ENCODE measurements around the gene TXNL1.

TXNL1 gene

DNA sequence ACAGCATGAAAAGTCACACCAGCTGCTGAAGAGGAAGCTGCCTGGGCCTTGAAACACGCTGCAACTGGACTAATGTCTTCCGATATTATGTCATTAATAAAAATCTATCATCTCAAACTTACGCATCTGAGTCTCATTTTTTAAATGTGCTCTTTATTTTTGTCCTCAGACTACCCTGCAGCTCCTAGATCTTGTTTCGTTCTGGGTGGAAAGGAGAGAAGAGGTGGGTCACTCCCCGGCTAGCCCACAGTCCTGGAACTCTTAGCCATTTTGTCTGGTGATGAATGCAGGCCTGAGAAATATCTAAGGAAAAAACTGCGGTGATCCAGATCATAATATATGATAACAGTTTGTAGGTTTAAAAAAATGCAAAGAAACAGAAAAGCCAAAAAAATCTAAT lies 73.3 kb downstream of the TXNL1 start:
- Histone ChIP-seq H4K91ac (ENCODE audit: low read depth, low read length, poor library complexity) (no peak overlapping the region), H3K27me3 (ENCODE audit: control insufficient read depth in 3 of 3, insufficient read depth in 3 of 3, low read depth in 1 of 3, low read length in 3 of 3) (no peaks in the 10 kb centered on the region), H3K14ac (ENCODE audit: low read length) (no peak overlapping the region), H2AFZ (ENCODE audit: low read length) (peak overlapping the region; percentile 78), H2BK15ac (ENCODE audit: low read length) (no peak overlapping the region), H3K27ac (replicated peaks; ENCODE audit: low read length) (no peak overlapping the region), H2BK5ac (ENCODE audit: low read length) (no peak overlapping the region), H3K4ac (ENCODE audit: low read length) (no peak overlapping the region), H3K36me3 (replicated peaks in 1 of 2; ENCODE audit: control insufficient read depth in 2 of 2, insufficient read depth in 2 of 2, low read length in 2 of 2) (no peaks in the 10 kb centered on the region), H3K18ac (ENCODE audit: low read length) (no peak overlapping the region), H3K9me3 (replicated peaks in 1 of 2; ENCODE audit: control insufficient read depth in 2 of 2, insufficient read depth in 1 of 2, low read depth in 1 of 2, low read length in 2 of 2) (no peaks in the 10 kb centered on the region), H3K4me2 (ENCODE audit: insufficient read depth, low read length, poor library complexity, severe bottlenecking) (no peak overlapping the region), H3K4me3 (ENCODE audit: low read length in 2 of 2) (no peak overlapping the region), H2BK12ac (ENCODE audit: low read length) (no peak overlapping the region), H3K23ac (ENCODE audit: low read depth, low read length, poor library complexity) (no peak overlapping the region), H3K4me1 (ENCODE audit: control insufficient read depth in 2 of 2, insufficient read depth in 1 of 2, low read depth in 1 of 2, low read length in 2 of 2) (peaks cover 3 to 8% of the 10 kb centered on the region in 2 donors), H2AK5ac (ENCODE audit: low read depth, low read length) (no peak overlapping the region), H3K9ac (ENCODE audit: low read depth, low read length, poor library complexity) (no peak overlapping the region), H4K8ac (ENCODE audit: low read depth, low read length) (no peak overlapping the region), H2BK120ac (ENCODE audit: low read depth, low read length) (no peak overlapping the region), H3K79me1 (ENCODE audit: low read depth, low read length) (no peaks in the 10 kb centered on the region)
- DNase-seq (ENCODE audit: low spot score): no peak
- WGBS, 2 donors (ENCODE audit: extremely low coverage in 2 of 2, insufficient read length in 2 of 2, insufficient replicate concordance in 1 of 2): no CpG with 5 or more reads among the region's 6 CpGs

DNA sequence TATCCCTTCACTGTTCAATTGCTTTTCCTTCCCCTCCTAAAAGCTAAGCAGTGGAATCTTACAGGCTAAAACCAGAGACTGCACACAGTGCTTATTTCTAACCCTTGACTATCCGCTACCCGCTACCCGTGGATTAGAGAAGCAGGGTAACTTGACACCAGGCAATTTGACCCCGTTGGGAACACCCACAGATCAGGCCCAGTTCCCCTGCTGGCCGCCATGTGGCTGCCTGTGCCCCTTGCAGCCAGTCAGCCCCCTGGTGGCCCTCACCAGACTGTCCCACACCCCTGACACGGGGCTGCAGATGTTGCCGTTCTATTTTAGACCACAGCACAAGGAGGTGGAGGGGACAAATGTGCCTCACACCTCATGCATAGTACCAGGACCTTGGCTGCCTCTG lies 74.8 kb downstream of the TXNL1 start:
- Histone ChIP-seq H3K79me1 (ENCODE audit: low read depth, low read length) (no peaks in the 10 kb centered on the region), H3K9ac (ENCODE audit: low read depth, low read length, poor library complexity) (no peak overlapping the region), H2BK5ac (ENCODE audit: low read length) (no peak overlapping the region), H3K27ac (replicated peaks; ENCODE audit: low read length) (peak overlapping the region; percentile 22), H4K8ac (ENCODE audit: low read depth, low read length) (no peak overlapping the region), H2BK12ac (ENCODE audit: low read length) (no peak overlapping the region), H3K4ac (ENCODE audit: low read length) (no peak overlapping the region), H3K27me3 (ENCODE audit: control insufficient read depth in 3 of 3, insufficient read depth in 3 of 3, low read depth in 1 of 3, low read length in 3 of 3) (no peaks in the 10 kb centered on the region), H3K4me1 (ENCODE audit: control insufficient read depth in 2 of 2, insufficient read depth in 1 of 2, low read depth in 1 of 2, low read length in 2 of 2) (peaks cover 3 to 8% of the 10 kb centered on the region in 2 donors), H3K4me3 (ENCODE audit: low read length in 2 of 2) (no peak overlapping the region), H4K91ac (ENCODE audit: low read depth, low read length, poor library complexity) (no peak overlapping the region), H2AFZ (ENCODE audit: low read length) (peak overlapping the region; percentile 36), H2AK5ac (ENCODE audit: low read depth, low read length) (no peak overlapping the region), H3K36me3 (replicated peaks in 1 of 2; ENCODE audit: control insufficient read depth in 2 of 2, insufficient read depth in 2 of 2, low read length in 2 of 2) (no peaks in the 10 kb centered on the region), H2BK120ac (ENCODE audit: low read depth, low read length) (no peak overlapping the region), H2BK15ac (ENCODE audit: low read length) (peak overlapping the region; percentile 23), H3K18ac (ENCODE audit: low read length) (no peak overlapping the region), H3K9me3 (replicated peaks in 1 of 2; ENCODE audit: control insufficient read depth in 2 of 2, insufficient read depth in 1 of 2, low read depth in 1 of 2, low read length in 2 of 2) (no peaks in the 10 kb centered on the region), H3K4me2 (ENCODE audit: insufficient read depth, low read length, poor library complexity, severe bottlenecking) (no peak overlapping the region), H3K23ac (ENCODE audit: low read depth, low read length, poor library complexity) (no peak overlapping the region), H3K14ac (ENCODE audit: low read length) (no peak overlapping the region)
- DNase-seq (ENCODE audit: low spot score): peak; percentile 54
- no CpG with 5 or more reads among the region's 7 CpGs for WGBS, 2 donors (ENCODE audit: extremely low coverage in 2 of 2, insufficient read length in 2 of 2, insufficient replicate concordance in 1 of 2)

DNA sequence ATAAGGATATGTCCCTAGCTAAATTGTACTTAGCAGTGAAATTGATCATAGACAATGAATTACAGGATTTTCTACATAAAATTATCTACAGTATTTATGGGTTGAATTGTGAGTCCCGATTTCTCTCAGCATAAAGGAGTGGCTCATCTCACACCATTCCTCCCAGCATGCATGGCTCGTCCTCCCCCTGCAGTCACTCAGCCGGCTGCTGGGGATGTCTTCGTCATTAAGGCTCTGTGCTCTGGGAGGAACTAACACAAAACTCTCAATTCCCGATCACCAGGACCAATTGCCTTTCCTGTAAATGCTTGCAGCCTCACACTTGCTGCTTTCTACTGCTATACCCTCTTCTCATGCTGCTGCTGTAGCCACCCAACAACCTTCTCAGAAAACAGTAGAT lies 75.9 kb downstream of the TXNL1 start:
- Histone ChIP-seq H3K14ac (ENCODE audit: low read length) (no peak overlapping the region), H3K9me3 (replicated peaks in 1 of 2; ENCODE audit: control insufficient read depth in 2 of 2, insufficient read depth in 1 of 2, low read depth in 1 of 2, low read length in 2 of 2) (no peaks in the 10 kb centered on the region), H3K18ac (ENCODE audit: low read length) (no peak overlapping the region), H3K79me1 (ENCODE audit: low read depth, low read length) (no peaks in the 10 kb centered on the region), H3K4me1 (ENCODE audit: control insufficient read depth in 2 of 2, insufficient read depth in 1 of 2, low read depth in 1 of 2, low read length in 2 of 2) (peaks cover 3 to 8% of the 10 kb centered on the region in 2 donors), H4K8ac (ENCODE audit: low read depth, low read length) (no peak overlapping the region), H2BK12ac (ENCODE audit: low read length) (no peak overlapping the region), H3K4ac (ENCODE audit: low read length) (no peak overlapping the region), H2AK5ac (ENCODE audit: low read depth, low read length) (no peak overlapping the region), H4K91ac (ENCODE audit: low read depth, low read length, poor library complexity) (no peak overlapping the region), H3K9ac (ENCODE audit: low read depth, low read length, poor library complexity) (no peak overlapping the region), H3K4me3 (ENCODE audit: low read length in 2 of 2) (no peak overlapping the region), H3K27me3 (ENCODE audit: control insufficient read depth in 3 of 3, insufficient read depth in 3 of 3, low read depth in 1 of 3, low read length in 3 of 3) (no peaks in the 10 kb centered on the region), H2BK15ac (ENCODE audit: low read length) (peak overlapping the region; percentile 25), H3K23ac (ENCODE audit: low read depth, low read length, poor library complexity) (no peak overlapping the region), H3K36me3 (replicated peaks in 1 of 2; ENCODE audit: control insufficient read depth in 2 of 2, insufficient read depth in 2 of 2, low read length in 2 of 2) (no peaks in the 10 kb centered on the region), H3K27ac (replicated peaks; ENCODE audit: low read length) (no peak overlapping the region), H2AFZ (ENCODE audit: low read length) (no peak overlapping the region), H2BK120ac (ENCODE audit: low read depth, low read length) (no peak overlapping the region), H3K4me2 (ENCODE audit: insufficient read depth, low read length, poor library complexity, severe bottlenecking) (no peak overlapping the region), H2BK5ac (ENCODE audit: low read length) (no peak overlapping the region)
- DNase-seq (ENCODE audit: low spot score): no peak
- WGBS, 2 donors (ENCODE audit: extremely low coverage in 2 of 2, insufficient read length in 2 of 2, insufficient replicate concordance in 1 of 2): no CpG with 5 or more reads among the region's 5 CpGs

DNA sequence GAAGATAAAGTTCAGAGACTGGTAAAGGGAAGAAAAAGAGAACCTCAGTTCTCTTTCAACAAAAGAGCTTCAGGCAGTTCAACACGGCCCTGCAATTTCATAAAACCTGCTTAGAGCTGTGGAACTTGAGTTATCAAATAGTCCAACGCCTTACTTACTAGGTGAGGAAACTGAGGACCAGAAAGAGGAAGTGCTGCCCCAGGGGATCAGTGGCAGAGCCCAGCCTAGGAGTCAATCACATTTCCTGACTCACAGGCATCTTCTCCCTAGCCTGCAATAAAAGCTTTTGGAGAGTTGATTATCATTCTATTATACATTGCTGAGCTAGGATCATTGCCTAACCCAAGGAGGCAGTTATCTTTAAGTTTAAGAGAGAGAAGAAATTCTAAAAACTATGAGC lies 77.4 kb downstream of the TXNL1 start:
- Histone ChIP-seq H3K9ac (ENCODE audit: low read depth, low read length, poor library complexity) (no peak overlapping the region), H3K4me2 (ENCODE audit: insufficient read depth, low read length, poor library complexity, severe bottlenecking) (no peak overlapping the region), H3K4ac (ENCODE audit: low read length) (no peak overlapping the region), H2BK12ac (ENCODE audit: low read length) (no peak overlapping the region), H3K36me3 (replicated peaks in 1 of 2; ENCODE audit: control insufficient read depth in 2 of 2, insufficient read depth in 2 of 2, low read length in 2 of 2) (no peaks in the 10 kb centered on the region), H4K8ac (ENCODE audit: low read depth, low read length) (no peak overlapping the region), H3K27ac (replicated peaks; ENCODE audit: low read length) (no peak overlapping the region), H3K4me3 (ENCODE audit: low read length in 2 of 2) (no peak overlapping the region), H2BK15ac (ENCODE audit: low read length) (no peak overlapping the region), H2BK120ac (ENCODE audit: low read depth, low read length) (no peak overlapping the region), H3K27me3 (ENCODE audit: control insufficient read depth in 3 of 3, insufficient read depth in 3 of 3, low read depth in 1 of 3, low read length in 3 of 3) (no peaks in the 10 kb centered on the region), H3K9me3 (replicated peaks in 1 of 2; ENCODE audit: control insufficient read depth in 2 of 2, insufficient read depth in 1 of 2, low read depth in 1 of 2, low read length in 2 of 2) (no peaks in the 10 kb centered on the region), H3K18ac (ENCODE audit: low read length) (no peak overlapping the region), H3K79me1 (ENCODE audit: low read depth, low read length) (no peaks in the 10 kb centered on the region), H2AK5ac (ENCODE audit: low read depth, low read length) (no peak overlapping the region), H2BK5ac (ENCODE audit: low read length) (no peak overlapping the region), H3K23ac (ENCODE audit: low read depth, low read length, poor library complexity) (no peak overlapping the region), H3K4me1 (ENCODE audit: control insufficient read depth in 2 of 2, insufficient read depth in 1 of 2, low read depth in 1 of 2, low read length in 2 of 2) (peaks cover 2 to 8% of the 10 kb centered on the region in 2 donors), H3K14ac (ENCODE audit: low read length) (no peak overlapping the region), H2AFZ (ENCODE audit: low read length) (no peak overlapping the region), H4K91ac (ENCODE audit: low read depth, low read length, poor library complexity) (no peak overlapping the region)
- no peak for DNase-seq (ENCODE audit: low spot score)
- no CpG with 5 or more reads among the region's 2 CpGs for WGBS, 2 donors (ENCODE audit: extremely low coverage in 2 of 2, insufficient read length in 2 of 2, insufficient replicate concordance in 1 of 2)
